HepG2 (cell line): Measurements from ENCODE around the gene TRMT112. TPM values are rescaled to one million over a fixed set of nuclear protein-coding genes. Genes with fewer than 3 reads are reported as not detected.

Source experiments
- CBX2 ChIP-seq, 2 experiments: fragments of 200-600 bp in 1 of 2; sonication (generic); formaldehyde crosslinking in 1 of 2; IDR thresholded peaks; 2 replicates each; pipeline versions ENCODE4 v1.7.0 to v1.8.1; 2018 to 2022; ENCODE audit warnings: low read depth in 2 of 2, low read length in 1 of 2, mild to moderate bottlenecking in 1 of 2, missing genetic modification reagents in 1 of 2
- DPF2 ChIP-seq: sonication (generic); formaldehyde crosslinking; IDR thresholded peaks from 2 replicates; pipeline ENCODE4 v1.4.0; 2020; ENCODE audit warnings: mild to moderate bottlenecking, low read depth, missing genetic modification reagents, borderline replicate concordance
- ELK4 ChIP-seq: sonication (generic); formaldehyde crosslinking; IDR thresholded peaks from 2 replicates; pipeline ENCODE4 v1.9.0; 2021; ENCODE audit warnings: missing genetic modification reagents, borderline replicate concordance
- GZF1 ChIP-seq: sonication (generic); formaldehyde crosslinking; IDR thresholded peaks from 2 replicates; pipeline ENCODE4 v1.5.1; 2020; ENCODE audit warnings: mild to moderate bottlenecking, missing genetic modification reagents
- HHEX ChIP-seq: IDR thresholded peaks from 2 replicates; pipeline ENCODE4 v1.6.1; 2016; ENCODE audit warnings: control low read depth
- HMG20A ChIP-seq: IDR thresholded peaks from 2 replicates; pipeline ENCODE4 v1.6.1; 2016; ENCODE audit warnings: borderline replicate concordance
- JUN ChIP-seq: sonication (generic); formaldehyde crosslinking; IDR thresholded peaks from 2 replicates; pipeline ENCODE4 v1.4.0; 2020; ENCODE audit warnings: mild to moderate bottlenecking, missing genetic modification reagents
- KDM3A ChIP-seq: IDR thresholded peaks from 2 replicates; pipeline ENCODE4 v1.6.1; 2018; ENCODE audit warnings: low read depth, missing compliant biosample characterization
- NFRKB ChIP-seq: fragments of 450-650 bp; IDR thresholded peaks from 2 replicates; pipeline ENCODE4 v1.6.1; 2017
- PITX1 ChIP-seq: sonication (generic); formaldehyde crosslinking; IDR thresholded peaks from 2 replicates; pipeline ENCODE4 v1.5.1; 2020; ENCODE audit warnings: mild to moderate bottlenecking, missing genetic modification reagents
- POLR2A ChIP-seq, 2 experiments: IDR thresholded peaks; 2 replicates each; pipeline ENCODE4 v1.6.1; 2011; ENCODE audit warnings: low read depth in 2 of 2, low read length in 2 of 2, mild to moderate bottlenecking in 1 of 2, moderate library complexity in 1 of 2; ENCODE audit not compliant: insufficient read depth in 1 of 2
- SMARCC2 ChIP-seq: fragments of 450-650 bp; IDR thresholded peaks from 2 replicates; pipeline ENCODE4 v1.6.1; 2017; ENCODE audit warnings: antibody characterized with exemption, mild to moderate bottlenecking
- ZBTB46 ChIP-seq: sonication (generic); formaldehyde crosslinking; IDR thresholded peaks from 2 replicates; pipeline ENCODE4 v1.4.0; 2020; ENCODE audit warnings: mild to moderate bottlenecking, missing genetic modification reagents, borderline replicate concordance
- ZNF124 ChIP-seq: sonication (generic); formaldehyde crosslinking; IDR thresholded peaks from 2 replicates; pipeline ENCODE4 v1.4.0; 2020; ENCODE audit warnings: missing genetic modification reagents
- ZNF451 ChIP-seq: sonication (generic); formaldehyde crosslinking; IDR thresholded peaks from 2 replicates; pipeline ENCODE4 v1.5.0; 2020; ENCODE audit warnings: mild to moderate bottlenecking, missing genetic modification reagents
- ZNF629 ChIP-seq: sonication (generic); formaldehyde crosslinking; conservative IDR thresholded peaks from 2 replicates; pipeline ENCODE4 v1.5.0; 2020; ENCODE audit warnings: missing genetic modification reagents
- ZNF639 ChIP-seq: conservative IDR thresholded peaks from 2 replicates; pipeline ENCODE4 v1.6.1; 2018; ENCODE audit warnings: missing genetic modification reagents
- polyA plus RNA-seq, 8 experiments: library from polyadenylated mRNA; depleted of rRNA in 3 of 8; stranded (reverse) in 7 of 8; unstranded in 1 of 8; fragments of >200 nt; fragmentation: Illumina TruSeq in 4 of 8; extraction: Trizol in 4 of 8; gene quantifications; 2 replicates each; pipeline versions ENCODE4 v1.2.1 to v1.2.3, GENCODE V29; 2011 to 2016; ENCODE audit warnings: low read depth in 4 of 8, missing spikeins in 1 of 8, mixed read lengths in 1 of 8; ENCODE audit not compliant: insufficient read depth in 1 of 8
- total RNA-seq, 5 experiments: library from RNA; depleted of rRNA; stranded (reverse); fragments of >200 nt; fragmentation: Illumina TruSeq; extraction: Trizol; gene quantifications; 2 replicates each; pipeline ENCODE4 v1.2.3, GENCODE V29; 2016; ENCODE audit warnings: low read depth in 1 of 5
- TF ChIP-seq, protein P1 (sequence below): sonication (generic); formaldehyde crosslinking; IDR thresholded peaks from 2 replicates; pipeline ENCODE4 v1.9.0; 2022; ENCODE audit warnings: missing genetic modification reagents, mild to moderate bottlenecking, borderline replicate concordance
- TF ChIP-seq, protein P2 (sequence below): sonication (generic); formaldehyde crosslinking; IDR thresholded peaks from 2 replicates; pipeline ENCODE4 v1.4.0; 2020; ENCODE audit warnings: missing genetic modification reagents, low read depth, mild to moderate bottlenecking, borderline replicate concordance
- TF ChIP-seq, protein P3 (sequence below): sonication (generic); formaldehyde crosslinking; IDR thresholded peaks from 2 replicates; pipeline ENCODE4 v1.4.0; 2020; ENCODE audit warnings: mild to moderate bottlenecking, missing genetic modification reagents

TRMT112 gene
- total and polyA plus RNA-seq, 2 of the 13 experiments (the other 11 are each of a cell fraction or from before 2014, with no cell fraction given) = 186 to 409 TPM

DNA sequence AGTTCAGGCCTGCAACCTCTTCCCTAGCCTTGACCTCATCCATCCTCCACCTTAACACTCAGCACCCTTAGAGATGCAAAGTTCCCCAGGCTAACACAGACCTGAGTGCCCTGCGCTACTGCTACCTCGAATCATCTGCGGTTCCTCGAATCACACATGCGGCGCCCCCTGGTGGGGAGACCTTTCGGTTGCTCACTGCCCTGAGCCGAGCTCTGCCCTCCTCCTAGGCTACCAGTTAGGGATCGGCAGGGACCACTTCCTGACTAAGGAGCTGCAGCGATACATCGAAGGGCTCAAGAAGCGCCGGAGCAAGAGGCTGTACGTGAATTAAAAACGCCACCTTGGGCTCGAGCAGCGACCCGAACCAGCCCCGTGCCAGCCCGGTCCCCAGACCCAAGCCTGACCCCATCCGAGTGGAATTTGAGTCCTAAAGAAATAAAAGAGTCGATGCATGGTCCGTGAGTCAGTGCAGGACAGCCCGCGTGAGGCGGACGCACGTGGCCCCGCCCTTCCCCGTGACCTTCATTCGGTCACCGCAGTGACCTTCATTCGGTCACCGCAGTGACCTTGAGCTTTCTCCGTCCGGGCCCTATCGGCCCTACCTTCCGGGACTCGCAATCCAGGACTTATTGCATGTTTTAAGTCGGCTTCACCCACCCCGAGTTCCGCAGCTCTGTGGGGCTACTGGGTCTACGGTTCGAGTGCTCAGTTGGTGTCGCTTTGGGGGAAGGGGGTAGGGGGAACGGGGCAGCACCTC is 12.9 kb downstream of the TRMT112 start (continued):
- TF ChIP-seq, protein P1, sequence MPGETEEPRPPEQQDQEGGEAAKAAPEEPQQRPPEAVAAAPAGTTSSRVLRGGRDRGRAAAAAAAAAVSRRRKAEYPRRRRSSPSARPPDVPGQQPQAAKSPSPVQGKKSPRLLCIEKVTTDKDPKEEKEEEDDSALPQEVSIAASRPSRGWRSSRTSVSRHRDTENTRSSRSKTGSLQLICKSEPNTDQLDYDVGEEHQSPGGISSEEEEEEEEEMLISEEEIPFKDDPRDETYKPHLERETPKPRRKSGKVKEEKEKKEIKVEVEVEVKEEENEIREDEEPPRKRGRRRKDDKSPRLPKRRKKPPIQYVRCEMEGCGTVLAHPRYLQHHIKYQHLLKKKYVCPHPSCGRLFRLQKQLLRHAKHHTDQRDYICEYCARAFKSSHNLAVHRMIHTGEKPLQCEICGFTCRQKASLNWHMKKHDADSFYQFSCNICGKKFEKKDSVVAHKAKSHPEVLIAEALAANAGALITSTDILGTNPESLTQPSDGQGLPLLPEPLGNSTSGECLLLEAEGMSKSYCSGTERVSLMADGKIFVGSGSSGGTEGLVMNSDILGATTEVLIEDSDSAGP (CRISPR knock-in tag) = peak; percentile 50; the same call in 1 of the 2 replicates
- TF ChIP-seq GZF1 = no peak
- no peak for TF ChIP-seq JUN (CRISPR knock-in tag)
- no peak for TF ChIP-seq NFRKB
- no peak for TF ChIP-seq ZNF629
- no peak for TF ChIP-seq ZNF451 (CRISPR knock-in tag)
- TF ChIP-seq ZBTB46 (CRISPR knock-in tag) = no peak
- no peak for TF ChIP-seq SMARCC2
- peak in 1 of 2 experiments; percentile 62; a peak in 2 of 4 replicates for TF ChIP-seq POLR2A (IDR thresholded peaks at IDR 0.05; ENCODE audit: insufficient read depth in 1 of 2, low read depth in 2 of 2, low read length in 2 of 2)
- TF ChIP-seq ELK4 (CRISPR knock-in tag) = no peak
- no peak for TF ChIP-seq KDM3A (CRISPR knock-in tag)
- TF ChIP-seq DPF2 (CRISPR knock-in tag) = no peak
- TF ChIP-seq HHEX (CRISPR knock-in tag) = no peak
- TF ChIP-seq CBX2 (IDR thresholded peaks at IDR 0.05; ENCODE audit: low read depth, low read length) = no peak
- no peak for TF ChIP-seq CBX2 (CRISPR knock-in tag; IDR thresholded peaks at IDR 0.05; ENCODE audit: low read depth)
- TF ChIP-seq ZNF639 (CRISPR knock-in tag) = no peak; the same call in 1 of the 2 replicates
- TF ChIP-seq HMG20A (CRISPR knock-in tag) = no peak
- TF ChIP-seq, protein P2, sequence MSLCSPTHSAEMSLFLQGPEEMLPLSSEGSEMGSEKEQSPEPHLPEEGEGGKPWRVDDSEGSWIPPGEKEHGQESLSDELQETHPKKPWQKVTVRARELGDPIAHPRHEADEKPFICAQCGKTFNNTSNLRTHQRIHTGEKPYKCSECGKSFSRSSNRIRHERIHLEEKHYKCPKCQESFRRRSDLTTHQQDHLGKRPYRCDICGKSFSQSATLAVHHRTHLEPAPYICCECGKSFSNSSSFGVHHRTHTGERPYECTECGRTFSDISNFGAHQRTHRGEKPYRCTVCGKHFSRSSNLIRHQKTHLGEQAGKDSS (CRISPR knock-in tag) = no peak
- TF ChIP-seq ZNF124 = peak; percentile 52; the same call in 1 of the 2 replicates
- no peak for TF ChIP-seq PITX1 (CRISPR knock-in tag)
- TF ChIP-seq, protein P3, sequence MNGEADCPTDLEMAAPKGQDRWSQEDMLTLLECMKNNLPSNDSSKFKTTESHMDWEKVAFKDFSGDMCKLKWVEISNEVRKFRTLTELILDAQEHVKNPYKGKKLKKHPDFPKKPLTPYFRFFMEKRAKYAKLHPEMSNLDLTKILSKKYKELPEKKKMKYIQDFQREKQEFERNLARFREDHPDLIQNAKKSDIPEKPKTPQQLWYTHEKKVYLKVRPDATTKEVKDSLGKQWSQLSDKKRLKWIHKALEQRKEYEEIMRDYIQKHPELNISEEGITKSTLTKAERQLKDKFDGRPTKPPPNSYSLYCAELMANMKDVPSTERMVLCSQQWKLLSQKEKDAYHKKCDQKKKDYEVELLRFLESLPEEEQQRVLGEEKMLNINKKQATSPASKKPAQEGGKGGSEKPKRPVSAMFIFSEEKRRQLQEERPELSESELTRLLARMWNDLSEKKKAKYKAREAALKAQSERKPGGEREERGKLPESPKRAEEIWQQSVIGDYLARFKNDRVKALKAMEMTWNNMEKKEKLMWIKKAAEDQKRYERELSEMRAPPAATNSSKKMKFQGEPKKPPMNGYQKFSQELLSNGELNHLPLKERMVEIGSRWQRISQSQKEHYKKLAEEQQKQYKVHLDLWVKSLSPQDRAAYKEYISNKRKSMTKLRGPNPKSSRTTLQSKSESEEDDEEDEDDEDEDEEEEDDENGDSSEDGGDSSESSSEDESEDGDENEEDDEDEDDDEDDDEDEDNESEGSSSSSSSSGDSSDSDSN = no peak; the same call in 1 of the 2 replicates
